GM23338 (cell line): ENCODE data around the gene MYH7. TPM values are rescaled to one million over a fixed set of nuclear protein-coding genes. Genes with fewer than 3 reads are reported as not detected.

Experiments
- ATAC-seq: fragments of 200-7000 bp; cut with Tn5 transposase; 3 replicates; pipeline ENCODE4 v1.9.1; 2020
- DNase-seq: peaks from one replicate; pipeline ENCODE4 v3.0.0-alpha.2; 2015; ENCODE audit warnings: low spot score
- H2AFZ ChIP-seq: fragments of 200-600 bp; sonication (generic); 2 replicates; pipeline ENCODE4 v1.8.0; 2016; ENCODE audit warnings: antibody characterized with exemption, mild to moderate bottlenecking, moderate library complexity
- H3F3A ChIP-seq: fragments of 200-600 bp; sonication (generic); replicated peaks from 2 replicates; pipeline ENCODE4 v1.8.0; 2017; ENCODE audit warnings: antibody characterized with exemption, mixed run types, low read depth
- H3K27ac ChIP-seq: fragments of 200-600 bp; sonication (generic); 2 replicates; pipeline ENCODE4 v1.6.1; 2016; ENCODE audit warnings: low read depth
- H3K27me3 ChIP-seq: fragments of 200-600 bp; sonication (generic); 2 replicates; pipeline ENCODE4 v1.8.0; 2016; ENCODE audit warnings: mild to moderate bottlenecking, mixed run types, moderate library complexity; ENCODE audit not compliant: insufficient read depth
- H3K36me3 ChIP-seq: fragments of 200-600 bp; sonication (generic); 2 replicates; pipeline ENCODE4 v1.8.0; 2016; ENCODE audit warnings: mild to moderate bottlenecking; ENCODE audit not compliant: insufficient read depth
- H3K4me1 ChIP-seq: fragments of 200-600 bp; sonication (generic); 2 replicates; pipeline ENCODE4 v1.8.0; 2016; ENCODE audit warnings: mild to moderate bottlenecking, moderate library complexity; ENCODE audit not compliant: insufficient read depth
- H3K4me2 ChIP-seq: fragments of 200-600 bp; sonication (generic); 2 replicates; pipeline ENCODE4 v1.7.1; 2017; ENCODE audit warnings: mixed run types
- H3K4me3 ChIP-seq: fragments of 200-600 bp; sonication (generic); 2 replicates; pipeline ENCODE4 v1.6.1; 2016; ENCODE audit warnings: mixed run types
- H3K79me2 ChIP-seq: fragments of 200-600 bp; sonication (generic); replicated peaks from 2 replicates; pipeline ENCODE4 v1.8.0; 2017; ENCODE audit warnings: mild to moderate bottlenecking; ENCODE audit not compliant: insufficient read depth
- H3K9me2 ChIP-seq: fragments of 200-600 bp; sonication (generic); 2 replicates; pipeline ENCODE4 v1.8.0; 2017; ENCODE audit not compliant: insufficient read depth
- H4K20me1 ChIP-seq: fragments of 200-600 bp; sonication (generic); replicated peaks from 2 replicates; pipeline ENCODE4 v1.8.0; 2017; ENCODE audit warnings: mild to moderate bottlenecking; ENCODE audit not compliant: insufficient read depth
- H3K27ac Mint-ChIP-seq: 2 replicates; pipeline ENCODE4 v1.8.0; 2020; ENCODE audit warnings: inconsistent platforms, mild to moderate bottlenecking, moderate library complexity, mixed read lengths
- H3K27me3 Mint-ChIP-seq: 3 replicates; pipeline ENCODE4 v1.8.0; 2022; ENCODE audit warnings: low read depth, mild to moderate bottlenecking, moderate library complexity, mixed read lengths, inconsistent platforms; ENCODE audit not compliant: insufficient read depth, poor library complexity
- H3K36me3 Mint-ChIP-seq: 3 replicates; pipeline ENCODE4 v1.8.0; 2021; ENCODE audit warnings: low read depth, mild to moderate bottlenecking, inconsistent platforms, moderate library complexity, mixed read lengths
- H3K4me1 Mint-ChIP-seq: 3 replicates; pipeline ENCODE4 v1.8.0; 2020; ENCODE audit warnings: mild to moderate bottlenecking, inconsistent platforms, mixed read lengths
- H3K4me3 Mint-ChIP-seq: 3 replicates; pipeline ENCODE4 v1.8.0; 2021; ENCODE audit warnings: moderate library complexity, mild to moderate bottlenecking, inconsistent platforms, mixed read lengths
- H3K9me3 Mint-ChIP-seq: 3 replicates; pipeline ENCODE4 v1.8.0; 2020; ENCODE audit warnings: moderate library complexity, mild to moderate bottlenecking, inconsistent platforms, mixed read lengths
- CTCF ChIP-seq, 2 experiments: fragments of 200-600 bp in 1 of 2; sonication (generic) in 1 of 2; conservative IDR thresholded peaks; 2 replicates each; pipeline versions ENCODE4 v1.5.1 to v1.6.1; 2016 to 2017; ENCODE audit warnings: antibody characterized with exemption in 2 of 2, low read depth in 2 of 2, mild to moderate bottlenecking in 2 of 2, moderate library complexity in 1 of 2
- ETS1 ChIP-seq: IDR thresholded peaks from 2 replicates; pipeline ENCODE4 v1.6.1; 2016; ENCODE audit warnings: antibody characterized with exemption
- EZH2 ChIP-seq: fragments of 200-600 bp; sonication (generic); IDR thresholded peaks from one replicate; pipeline ENCODE4 v1.8.0; 2017; ENCODE audit warnings: antibody characterized with exemption, mild to moderate bottlenecking, low read depth; ENCODE audit not compliant: unreplicated experiment
- POLR2AphosphoS5 ChIP-seq: IDR thresholded peaks from 2 replicates; pipeline ENCODE4 v1.6.1; 2016; ENCODE audit warnings: antibody characterized with exemption, low read depth
- REST ChIP-seq: IDR thresholded peaks from one replicate; pipeline ENCODE4 v1.6.1; 2018; ENCODE audit warnings: antibody characterized with exemption; ENCODE audit not compliant: unreplicated experiment
- STAT1 ChIP-seq: IDR thresholded peaks from one replicate; pipeline ENCODE4 v1.6.1; 2016; ENCODE audit warnings: antibody characterized with exemption; ENCODE audit not compliant: unreplicated experiment
- ZNF114 ChIP-seq: fragments of 250-450 bp; sonication (Bioruptor Pico); IDR thresholded peaks from 2 replicates; pipeline ENCODE4 v1.5.0; 2020; ENCODE audit warnings: mild to moderate bottlenecking, moderate library complexity
- ZNF462 ChIP-seq: fragments of 250-450 bp; sonication (Bioruptor Pico); IDR thresholded peaks from 2 replicates; pipeline ENCODE4 v1.5.0; 2020; ENCODE audit warnings: mild to moderate bottlenecking, moderate library complexity
- polyA plus RNA-seq: library from polyadenylated mRNA; unstranded; fragments of >200 nt; fragmentation: Nextera tagmentation; extraction: Ambion mirVana; gene quantifications from 2 replicates; pipeline ENCODE4 v1.2.1, GENCODE V29; 2016
- total RNA-seq: library from RNA; depleted of rRNA; stranded (reverse); fragments of >200 nt; shearing (Covaris generic); gene quantifications from 2 replicates; pipeline ENCODE4 v1.2.3, GENCODE V29; 2014

MYH7 gene
- total and polyA plus RNA-seq, 2 experiments from 2014 or later, result not detected

GRCh38 chr14:23423657-23424056 is 11.8 kb downstream of the MYH7 start:
- H3K27me3 ChIP-seq, result no peaks in the 10 kb centered on the region
- H3K4me2 ChIP-seq, result no peak overlapping the region
- no peak overlapping the region for H3K27ac Mint-ChIP-seq
- DNase-seq, result no peak
- H3K36me3 Mint-ChIP-seq, result no peaks in the 10 kb centered on the region; the same call in 2 of the 3 replicates
- peaks cover 15% of the 10 kb centered on the region for H3K9me2 ChIP-seq
- H2AFZ ChIP-seq, result no peak overlapping the region
- no peaks in the 10 kb centered on the region for H3K79me2 ChIP-seq
- H3K27me3 Mint-ChIP-seq, result peaks cover 24% of the 10 kb centered on the region
- H3K4me1 ChIP-seq, result no peaks in the 10 kb centered on the region
- H3K27ac ChIP-seq, result no peak overlapping the region
- no peak for TF ChIP-seq ZNF462 (CRISPR knock-in tag)
- no peak for TF ChIP-seq CTCF (conservative IDR thresholded peaks at IDR 0.05; ENCODE audit: low read depth in 2 of 2)
- H3K4me1 Mint-ChIP-seq, result no peaks in the 10 kb centered on the region; the same call in 2 of the 3 replicates
- peaks cover 3% of the 10 kb centered on the region; the same call in 1 of the 3 replicates for H3K9me3 Mint-ChIP-seq
- no peaks in the 10 kb centered on the region for H3K36me3 ChIP-seq
- no peaks in the 10 kb centered on the region for H3F3A ChIP-seq
- H3K4me3 ChIP-seq, result no peak overlapping the region
- ATAC-seq, result no peak
- no peaks in the 10 kb centered on the region for H4K20me1 ChIP-seq
- H3K4me3 Mint-ChIP-seq, result no peak overlapping the region

- DNase-seq (no peak), ATAC-seq (no peak)
- Mint-ChIP-seq H3K4me1 (no peaks in the 10 kb centered on the region; the same call in 2 of the 3 replicates), H3K27ac (no peak overlapping the region), H3K36me3 (no peaks in the 10 kb centered on the region; the same call in 2 of the 3 replicates), H3K27me3 (peaks cover 28% of the 10 kb centered on the region), H3K4me3 (no peak overlapping the region), H3K9me3 (no peaks in the 10 kb centered on the region; the same call in 2 of the 3 replicates)
- Histone ChIP-seq H3K4me1 (no peaks in the 10 kb centered on the region), H4K20me1 (no peaks in the 10 kb centered on the region), H3K27me3 (no peaks in the 10 kb centered on the region), H3K4me2 (no peak overlapping the region), H3F3A (no peaks in the 10 kb centered on the region), H3K79me2 (no peaks in the 10 kb centered on the region), H3K9me2 (peaks cover 10% of the 10 kb centered on the region), H3K27ac (no peak overlapping the region), H3K36me3 (no peaks in the 10 kb centered on the region), H2AFZ (no peak overlapping the region), H3K4me3 (no peak overlapping the region)
- no peak for TF ChIP-seq REST
- TF ChIP-seq ZNF114 (CRISPR knock-in tag), result no peak
- no peak for TF ChIP-seq POLR2AphosphoS5
- TF ChIP-seq EZH2, result no peak
- no peak for TF ChIP-seq STAT1
- TF ChIP-seq ETS1, result no peak
Observed at GRCh38 chr14:23421594-23421993, 13.9 kb downstream of the MYH7 start.
